Stimulated activated CD8-positive, alpha-beta memory T cell treated with anti-CD3 and anti-CD28 coated beads, Interleukin-12 subunit alpha, Interleukin-12 subunit beta, amount 100 ng/mL, for 1 hour (primary cell): ENCODE measurements around the gene ALLC.

ENCODE experiments used
- DNase-seq: peaks from one replicate; pipeline ENCODE4 v3.0.0-alpha.2; 2020; ENCODE audit warnings: low read depth

The ALLC gene

GRCh38 chr2:3751251-3751650, 93.3 kb downstream of the ALLC start:
- DNase-seq, result no peak

- DNase-seq, result no peak
Measured at GRCh38 chr2:3751806-3752205, 93.8 kb downstream of the ALLC start.
